GM19452 (cell line): ENCODE measurements around the gene LSMEM2.
"Not testable (repeated sequence)": the region's sequence is repeated elsewhere in the genome, so short reads cannot be mapped to it uniquely, and the experiment has no call there.

Source experiments
- ATAC-seq: cut with Tn5 transposase; IDR thresholded peaks from one replicate; pipeline ENCODE4 v1.9.1; 2021; ENCODE audit not compliant: unreplicated experiment

The LSMEM2 gene

GRCh38 chr3:50278880-50279224 lies at the start of gene LSMEM2:
LSMEM2 (plus strand) TSS chr3:50279087; CDS start chr3:50279114, 27 bp downstream.
- ATAC-seq, result no peak

GRCh38 chr3:50229490-50229889 lies 49.4 kb upstream of the LSMEM2 start:
- no peak for ATAC-seq

- ATAC-seq, result no peak
These were observed 48.6 kb upstream of the LSMEM2 start for GRCh38 chr3:50230104-50230793.

- no peak for ATAC-seq
These were observed 48.1 kb upstream of the LSMEM2 start for GRCh38 chr3:50230794-50231125.

- no peak for ATAC-seq
These were observed 47.3 kb upstream of the LSMEM2 start for GRCh38 chr3:50231581-50231980.

- ATAC-seq, result no peak
These were observed 46.6 kb upstream of the LSMEM2 start for GRCh38 chr3:50232303-50232702.

GRCh38 chr3:50233176-50233575 lies 45.7 kb upstream of the LSMEM2 start:
- ATAC-seq, result no peak

- ATAC-seq, result peak; percentile 94
These were observed 43.0 kb upstream of the LSMEM2 start, which contains the start of gene GNAI2 for GRCh38 chr3:50235716-50236483. GNAI2 (plus strand) TSS chr3:50236204; CDS start chr3:50236336, 132 bp downstream.

GRCh38 chr3:50236484-50237132 lies 42.3 kb upstream of the LSMEM2 start:
- ATAC-seq, result no peak

- ATAC-seq, result no peak
These were observed 41.7 kb upstream of the LSMEM2 start for GRCh38 chr3:50237133-50237651.

GRCh38 chr3:50237754-50238548 lies 40.9 kb upstream of the LSMEM2 start:
- peak; percentile 37 for ATAC-seq

- ATAC-seq, result no peak
These were observed 40.3 kb upstream of the LSMEM2 start for GRCh38 chr3:50238549-50239026.

- no peak for ATAC-seq
These were observed 39.2 kb upstream of the LSMEM2 start for GRCh38 chr3:50239649-50240048.

GRCh38 chr3:50241163-50241562 lies 37.7 kb upstream of the LSMEM2 start:
- ATAC-seq, result no peak

GRCh38 chr3:50241713-50242380 lies 37.0 kb upstream of the LSMEM2 start:
- no peak for ATAC-seq

- no peak for ATAC-seq
These were observed 36.5 kb upstream of the LSMEM2 start for GRCh38 chr3:50242381-50242770.

- ATAC-seq, result no peak
These were observed 35.9 kb upstream of the LSMEM2 start for GRCh38 chr3:50242851-50243542.

- ATAC-seq, result no peak
These were observed 35.4 kb upstream of the LSMEM2 start for GRCh38 chr3:50243543-50243895.

- not testable (repeated sequence) for ATAC-seq
These were observed 34.1 kb upstream of the LSMEM2 start for GRCh38 chr3:50244813-50245212.

- ATAC-seq, result no peak
These were observed 33.6 kb upstream of the LSMEM2 start for GRCh38 chr3:50245251-50245745.
